GM18909 (cell line): ENCODE data around the gene FBXO3.
"Not testable (repeated sequence)": the region's sequence is repeated elsewhere in the genome, so short reads cannot be mapped to it uniquely, and the experiment has no call there.

ENCODE experiments used
- ATAC-seq: cut with Tn5 transposase; IDR thresholded peaks from one replicate; pipeline ENCODE4 v1.9.1; 2021; ENCODE audit warnings: mild to moderate bottlenecking; ENCODE audit not compliant: unreplicated experiment, poor library complexity

FBXO3 gene, protein sequence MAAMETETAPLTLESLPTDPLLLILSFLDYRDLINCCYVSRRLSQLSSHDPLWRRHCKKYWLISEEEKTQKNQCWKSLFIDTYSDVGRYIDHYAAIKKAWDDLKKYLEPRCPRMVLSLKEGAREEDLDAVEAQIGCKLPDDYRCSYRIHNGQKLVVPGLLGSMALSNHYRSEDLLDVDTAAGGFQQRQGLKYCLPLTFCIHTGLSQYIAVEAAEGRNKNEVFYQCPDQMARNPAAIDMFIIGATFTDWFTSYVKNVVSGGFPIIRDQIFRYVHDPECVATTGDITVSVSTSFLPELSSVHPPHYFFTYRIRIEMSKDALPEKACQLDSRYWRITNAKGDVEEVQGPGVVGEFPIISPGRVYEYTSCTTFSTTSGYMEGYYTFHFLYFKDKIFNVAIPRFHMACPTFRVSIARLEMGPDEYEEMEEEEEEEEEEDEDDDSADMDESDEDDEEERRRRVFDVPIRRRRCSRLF

GRCh38 chr11:33773987-33774735 lies at the start of gene FBXO3:
Gene FBXO3 (minus strand): TSS chr11:33774520. CDS start chr11:33774497, 23 bp downstream.
- ATAC-seq = peak; percentile 59

GRCh38 chr11:33822981-33823380 lies 48.7 kb upstream of the FBXO3 start:
- not testable (repeated sequence) for ATAC-seq

GRCh38 chr11:33819278-33820035 lies 45.1 kb upstream of the FBXO3 start:
- ATAC-seq = no peak

DNA sequence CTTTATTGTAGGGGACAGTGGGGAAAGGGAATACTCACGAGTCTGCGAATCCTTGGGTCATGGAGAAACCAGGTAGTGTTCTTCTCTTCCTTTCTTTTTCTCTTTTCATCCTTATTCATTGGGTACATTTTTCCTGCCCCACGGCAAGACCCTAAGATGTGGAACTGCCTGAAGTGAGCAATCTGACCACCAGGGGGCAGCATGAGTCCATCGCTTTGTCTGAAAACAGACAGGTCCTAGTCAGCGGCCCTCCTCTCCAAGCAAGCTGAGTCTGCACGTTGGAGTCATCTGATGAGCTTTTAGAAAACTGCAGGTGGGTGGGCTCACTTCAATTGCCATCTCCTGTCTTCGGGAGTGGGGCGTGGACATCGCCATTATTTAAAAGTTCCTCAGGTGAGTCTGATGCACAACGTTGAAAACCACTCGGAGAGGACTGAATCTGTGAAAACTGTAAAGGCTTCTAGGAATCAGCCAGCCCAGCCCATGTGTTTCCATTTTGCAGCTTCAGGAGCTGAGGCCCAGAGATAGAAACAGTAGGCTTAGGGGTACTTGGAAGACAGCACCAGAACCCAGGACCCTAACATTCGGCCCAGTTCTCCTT lies 34.0 kb upstream of the FBXO3 start:
- ATAC-seq = peak; percentile 82

GRCh38 chr11:33804471-33804870 lies 30.2 kb upstream of the FBXO3 start:
- no peak for ATAC-seq

GRCh38 chr11:33802194-33802950 lies 28.1 kb upstream of the FBXO3 start:
- ATAC-seq = no peak

DNA sequence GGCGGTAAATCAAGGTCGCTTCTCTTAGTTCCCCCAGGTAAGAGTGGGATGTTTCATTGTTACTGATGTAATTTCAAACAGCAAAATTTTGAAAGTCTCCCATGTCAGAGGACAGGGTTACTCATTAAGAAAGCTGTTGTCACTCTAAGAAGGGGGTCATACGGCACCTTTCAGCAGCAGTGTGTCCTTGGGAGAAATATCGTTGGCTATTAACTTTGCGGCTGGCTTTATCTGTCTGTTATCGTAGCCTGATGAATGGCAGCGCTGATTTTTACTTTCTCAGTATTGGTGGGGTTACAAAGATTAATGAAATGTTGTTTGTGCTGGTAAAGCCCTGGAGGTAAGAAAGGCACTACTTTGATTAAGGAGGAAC lies 27.5 kb upstream of the FBXO3 start:
- ATAC-seq = no peak

DNA sequence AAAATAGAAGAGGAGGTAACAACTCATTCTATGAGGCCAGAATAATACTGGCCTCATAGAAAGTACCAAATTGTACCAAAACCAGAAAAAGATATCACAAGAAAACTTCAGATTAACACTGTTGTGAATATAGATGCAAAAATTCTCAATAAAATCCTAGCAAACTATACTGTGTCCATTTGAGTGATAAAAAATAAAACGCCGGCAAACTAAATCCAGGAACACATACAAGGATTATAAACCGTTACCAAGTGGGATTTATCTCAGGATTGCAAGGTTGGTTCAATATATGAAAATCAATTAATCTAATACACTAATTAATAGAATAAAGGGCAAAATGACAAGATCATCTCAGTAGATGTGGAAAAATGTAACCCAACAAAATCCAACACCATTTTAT lies 23.6 kb upstream of the FBXO3 start:
- no peak for ATAC-seq

- ATAC-seq = no peak
Measured at GRCh38 chr11:33790040-33790439, 15.7 kb upstream of the FBXO3 start.

DNA sequence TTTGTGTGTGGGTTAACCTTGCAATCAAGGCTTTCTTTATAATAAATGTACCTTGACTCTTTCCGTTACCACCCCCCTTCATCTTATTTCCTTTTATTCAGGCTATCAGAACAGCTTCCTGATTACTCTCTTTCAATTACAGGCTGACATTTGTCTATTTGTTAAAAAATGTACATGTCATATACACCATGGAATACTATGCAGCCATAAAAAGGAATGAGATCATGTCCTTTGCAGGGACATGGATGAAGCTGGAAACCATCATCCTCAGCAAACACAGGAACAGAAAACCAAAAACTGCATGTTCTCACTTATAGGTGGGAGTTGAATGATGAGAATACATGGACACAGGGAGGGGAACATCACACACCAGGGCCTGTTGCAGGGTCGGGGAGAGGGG lies 13.8 kb upstream of the FBXO3 start:
- ATAC-seq = not testable (repeated sequence)

DNA sequence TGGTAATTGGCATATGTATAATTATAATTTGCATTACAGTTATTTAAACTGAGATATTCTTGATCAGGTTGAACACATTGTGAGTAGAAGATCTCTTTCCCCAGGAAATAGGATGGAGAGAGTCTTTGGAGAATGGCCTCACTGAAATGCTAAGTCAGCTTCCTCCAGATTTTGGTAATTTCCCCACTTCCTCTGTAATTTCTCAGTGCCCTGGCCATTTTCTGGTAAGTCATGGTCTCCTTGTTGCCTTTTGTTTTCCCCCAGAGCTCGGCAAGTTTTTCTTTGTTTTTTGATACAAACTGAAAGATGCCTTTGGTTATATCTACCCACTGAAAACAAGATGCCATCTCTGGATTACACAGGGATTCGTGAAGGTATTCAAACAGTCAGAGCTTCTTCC lies 12.8 kb upstream of the FBXO3 start:
- ATAC-seq = no peak

DNA sequence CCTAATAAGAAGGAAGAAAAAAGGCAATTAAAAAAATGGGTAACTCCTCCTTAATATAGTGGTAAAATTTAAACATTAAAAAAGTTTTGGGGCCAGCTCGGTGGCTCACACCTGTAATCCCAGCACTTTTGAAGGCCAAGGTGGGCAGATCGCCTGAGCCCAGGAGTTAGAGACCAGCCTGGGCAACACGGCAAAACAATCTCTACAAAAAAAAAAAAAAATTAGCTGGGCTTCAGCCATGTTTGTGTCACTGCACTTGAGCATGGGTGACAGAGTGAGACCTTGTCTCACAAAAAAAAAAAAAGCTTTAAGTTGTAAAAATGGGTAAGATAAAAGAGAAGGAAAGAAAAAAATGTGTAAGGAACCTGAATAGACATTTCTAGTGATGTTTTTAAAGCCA lies 11.3 kb upstream of the FBXO3 start:
- ATAC-seq = no peak

GRCh38 chr11:33779849-33780528 lies 5.7 kb upstream of the FBXO3 start:
- no peak for ATAC-seq

DNA sequence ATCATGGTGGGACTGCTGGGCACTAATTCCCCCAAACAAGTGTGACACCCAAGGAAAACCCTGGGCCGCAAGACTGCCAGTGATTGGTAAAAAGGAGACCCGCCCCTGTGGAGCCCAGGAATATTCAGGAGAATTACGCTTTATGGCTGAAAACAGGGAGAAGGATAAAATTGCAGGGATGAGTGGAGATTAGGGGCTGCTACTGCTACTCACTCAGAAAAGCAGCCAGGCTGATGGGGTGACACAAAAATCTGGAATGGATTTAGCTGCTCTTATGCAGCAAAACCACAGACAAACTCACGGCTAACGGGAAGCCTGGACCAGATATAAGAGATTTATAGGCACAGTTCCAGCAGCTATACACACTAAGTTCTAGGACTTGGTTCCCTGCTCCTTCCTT lies 4.4 kb upstream of the FBXO3 start:
- ATAC-seq = no peak

DNA sequence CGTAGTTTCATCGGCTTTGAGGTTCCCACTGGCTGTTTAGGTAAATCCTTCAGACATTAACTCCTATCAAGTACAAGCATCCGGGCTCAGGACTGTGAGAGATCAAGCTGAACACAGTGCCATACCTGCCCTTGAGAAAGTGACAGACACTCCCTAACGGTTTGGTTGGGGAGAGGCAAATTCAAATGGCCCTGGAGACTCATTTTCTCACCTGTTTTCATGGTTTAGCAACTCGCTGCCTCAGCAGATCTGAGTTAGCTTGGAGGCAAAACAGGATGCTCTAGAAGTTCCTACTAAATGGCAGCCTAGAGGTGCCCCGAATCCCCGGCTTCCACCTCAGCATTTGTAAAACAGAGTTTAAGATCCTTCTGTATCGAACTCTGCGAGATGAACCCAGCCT lies 3.6 kb upstream of the FBXO3 start:
- no peak for ATAC-seq

DNA sequence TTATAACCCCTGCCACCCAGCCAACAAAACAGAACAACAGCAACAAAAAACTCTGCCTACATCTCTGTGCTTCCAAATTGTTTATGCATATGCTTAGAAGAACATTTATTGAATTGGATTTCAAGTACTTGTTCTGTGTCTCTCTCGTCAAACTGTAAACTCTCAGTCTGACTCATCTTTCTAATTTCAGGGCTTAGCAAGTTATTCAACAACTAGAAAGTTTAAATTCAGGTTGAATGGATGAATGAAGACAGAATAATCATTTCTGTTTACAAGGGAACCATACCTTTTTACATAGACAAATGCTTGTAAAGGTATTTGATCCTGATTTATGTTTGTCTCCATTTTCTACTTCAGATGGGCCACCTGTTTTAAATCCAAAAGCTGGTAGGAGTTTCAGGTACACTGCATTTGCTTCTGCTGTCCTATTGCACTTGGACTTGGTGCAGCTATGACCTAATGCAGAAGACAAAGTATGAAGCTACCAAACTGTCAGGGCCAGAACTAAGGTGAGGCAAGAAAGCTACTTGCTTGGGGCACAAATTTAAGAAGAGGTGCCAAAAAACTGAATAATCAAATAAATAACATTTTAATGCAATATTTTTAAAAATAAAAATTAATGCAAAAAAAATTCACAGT lies 1.6 kb upstream of the FBXO3 start:
- peak; percentile 41 for ATAC-seq

DNA sequence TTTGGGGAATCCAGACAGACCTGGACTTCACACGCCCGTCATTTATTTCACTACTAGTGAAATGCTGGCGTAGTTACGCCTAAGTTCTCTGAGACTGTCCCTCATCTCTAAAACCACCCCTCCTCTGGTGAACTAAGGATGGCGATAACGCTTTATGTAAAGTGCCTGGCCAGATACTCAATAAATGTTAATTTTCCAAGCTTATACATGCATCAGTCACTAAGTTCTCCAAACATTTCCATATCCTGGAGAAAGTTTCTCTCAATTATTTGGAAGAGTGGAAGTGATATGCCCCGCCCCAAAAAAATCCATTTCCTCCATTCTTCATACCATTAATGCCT lies 1.1 kb upstream of the FBXO3 start:
- no peak for ATAC-seq

GRCh38 chr11:33774736-33775466 lies 581 bp upstream of the FBXO3 start:
- ATAC-seq = no peak
